GM23248 (cell line): ENCODE results near the gene BOD1. TPM values are rescaled to one million over a fixed set of nuclear protein-coding genes. Genes with fewer than 3 reads are reported as not detected.

Experiments used
- DNase-seq: peaks from one replicate; pipeline ENCODE4 v3.0.0-alpha.2; 2015
- H2AFZ ChIP-seq: fragments of 200-600 bp; sonication (generic); 2 replicates; pipeline ENCODE4 v1.6.1; 2016; ENCODE audit warnings: antibody characterized with exemption
- H3F3A ChIP-seq: fragments of 200-600 bp; sonication (generic); 2 replicates; pipeline ENCODE4 v1.6.1; 2016; ENCODE audit warnings: mild to moderate bottlenecking, antibody characterized with exemption, mixed run types; ENCODE audit not compliant: insufficient read depth
- H3K27ac ChIP-seq: fragments of 200-600 bp; sonication (generic); 2 replicates; pipeline ENCODE4 v1.5.1; 2016; ENCODE audit warnings: mild to moderate bottlenecking
- H3K27me3 ChIP-seq: fragments of 200-600 bp; sonication (generic); replicated peaks from 2 replicates; pipeline ENCODE4 v1.6.1; 2016; ENCODE audit warnings: mild to moderate bottlenecking; ENCODE audit not compliant: insufficient read depth
- H3K36me3 ChIP-seq: fragments of 200-600 bp; sonication (generic); 2 replicates; pipeline ENCODE4 v1.6.1; 2016; ENCODE audit warnings: low read depth, mild to moderate bottlenecking
- H3K4me1 ChIP-seq: fragments of 200-600 bp; sonication (generic); 2 replicates; pipeline ENCODE4 v1.6.1; 2016; ENCODE audit warnings: mild to moderate bottlenecking; ENCODE audit not compliant: insufficient read depth
- H3K4me2 ChIP-seq: fragments of 200-600 bp; sonication (generic); one replicate; pipeline ENCODE4 v1.6.1; 2016; ENCODE audit warnings: mild to moderate bottlenecking; ENCODE audit not compliant: unreplicated experiment
- H3K4me3 ChIP-seq: fragments of 200-600 bp; sonication (generic); 2 replicates; pipeline ENCODE4 v1.5.1; 2016; ENCODE audit warnings: mild to moderate bottlenecking
- H3K79me2 ChIP-seq: fragments of 200-600 bp; sonication (generic); 2 replicates; pipeline ENCODE4 v1.6.1; 2016; ENCODE audit warnings: mild to moderate bottlenecking; ENCODE audit not compliant: insufficient read depth
- H3K9ac ChIP-seq: fragments of 200-600 bp; sonication (generic); 2 replicates; pipeline ENCODE4 v1.6.1; 2016; ENCODE audit warnings: mild to moderate bottlenecking
- H3K9me2 ChIP-seq: fragments of 200-600 bp; sonication (generic); 2 replicates; pipeline ENCODE4 v1.6.1; 2016; ENCODE audit warnings: mixed run types, mild to moderate bottlenecking, moderate library complexity; ENCODE audit not compliant: insufficient read depth
- H3K9me3 ChIP-seq: fragments of 200-600 bp; sonication (generic); one replicate; pipeline ENCODE4 v1.6.1; 2017; ENCODE audit warnings: low read depth
- H4K20me1 ChIP-seq: fragments of 200-600 bp; sonication (generic); 2 replicates; pipeline ENCODE4 v1.6.0; 2016; ENCODE audit not compliant: insufficient read depth
- EZH2 ChIP-seq: fragments of 200-600 bp; sonication (generic); IDR thresholded peaks from 2 replicates; pipeline ENCODE4 v1.6.1; 2018; ENCODE audit warnings: antibody characterized with exemption, mild to moderate bottlenecking; ENCODE audit not compliant: insufficient read depth, poor library complexity, severe bottlenecking
- EZH2phosphoT487 ChIP-seq: fragments of 200-600 bp; sonication (generic); IDR thresholded peaks from 2 replicates; pipeline ENCODE4 v1.6.1; 2018; ENCODE audit warnings: antibody characterized with exemption, moderate library complexity, mild to moderate bottlenecking, low read depth; ENCODE audit not compliant: insufficient read depth
- WGBS, 2 experiments: methylation state at CpG; one replicate each; pipeline ENCODE4 v1.1.6; 2015 to 2017; ENCODE audit warnings: low lambda C conversion rate in 2 of 2, low coverage in 1 of 2; ENCODE audit errors: missing lambda C conversion rate in 2 of 2; 5-methylcytosine and 5-hydroxymethylcytosine counted together
- in situ Hi-C: fragments of 300-500 bp; cut with MboI; formaldehyde crosslinking; loops from 2 replicates; pipeline ENCODE4 v1.15.0; 2020
- polyA plus RNA-seq: library from polyadenylated mRNA; unstranded; fragments of >200 nt; fragmentation: Nextera tagmentation; extraction: Ambion mirVana; gene quantifications from 2 replicates; pipeline ENCODE4 v1.2.1, GENCODE V29; 2016
- total RNA-seq: library from RNA; depleted of rRNA; stranded (reverse); fragments of >200 nt; shearing (Covaris generic); gene quantifications from 2 replicates; pipeline ENCODE4 v1.2.3, GENCODE V29; 2014

Gene BOD1
- total and polyA plus RNA-seq, 2 experiments from 2014 or later: 51.4 to 66.1 TPM

DNA sequence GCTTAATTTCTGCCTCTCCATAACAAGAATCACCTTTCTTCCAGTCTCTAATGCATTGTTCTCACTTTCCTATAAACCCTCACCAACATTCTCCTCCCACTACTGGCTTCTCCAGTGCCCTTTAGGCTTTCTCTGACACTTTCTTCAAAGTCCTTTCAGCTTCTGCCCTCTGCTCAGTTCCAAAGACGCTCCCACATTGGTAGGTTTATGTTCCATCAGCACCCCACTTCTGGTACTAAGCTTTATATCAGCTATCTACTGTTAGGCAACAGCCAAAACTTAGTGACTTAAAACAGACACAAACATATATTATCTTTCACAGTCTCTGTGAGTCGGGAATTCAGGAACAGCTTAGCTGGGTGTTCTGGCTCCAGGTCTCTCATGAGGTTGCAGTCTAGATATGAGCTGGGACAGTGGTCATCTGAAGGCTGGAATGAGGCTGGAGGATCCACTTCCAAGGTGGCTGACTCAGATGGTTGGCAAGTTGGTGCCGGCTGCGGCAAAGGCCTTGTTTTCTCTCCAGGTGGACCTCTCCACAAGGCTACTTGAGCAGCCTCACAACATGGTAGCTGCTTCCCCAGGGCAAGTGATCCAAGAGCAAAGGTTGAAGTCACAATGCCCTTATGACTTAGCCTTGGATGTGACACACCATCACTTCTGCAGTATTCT, 37.4 kb downstream of the BOD1 start:
- WGBS, 2 experiments: 80 to 82% methylated on average over 4 of the region's 4 CpGs
- in situ Hi-C loops: loop anchor here (10.0 to 25.0 kb wide), 2 partner anchors 284 to 417 kb away; no protein-coding TSS in a partner anchor
- DNase-seq: no peak

DNA sequence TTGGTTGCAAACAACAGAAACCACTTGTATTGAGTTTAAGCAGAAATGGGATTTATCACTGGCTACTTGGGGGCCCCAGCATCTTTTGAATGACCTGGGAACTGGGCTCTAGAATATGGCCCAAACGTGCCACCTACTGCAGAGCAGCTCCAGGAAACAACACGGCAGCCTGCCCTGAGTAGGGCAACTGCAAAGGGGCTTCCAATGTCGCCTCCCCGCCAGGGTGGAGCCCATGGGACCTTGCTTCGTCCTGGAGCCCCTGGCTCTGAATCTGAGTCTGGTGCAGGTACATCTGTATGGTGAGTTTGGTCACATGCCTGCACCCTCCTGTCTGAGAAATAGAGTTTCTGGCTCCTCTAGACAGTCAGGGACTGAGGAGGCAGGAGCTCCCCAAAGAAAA, 38.6 kb downstream of the BOD1 start:
- in situ Hi-C loops: loop anchor here (10.0 to 25.0 kb wide), 2 partner anchors 283 to 416 kb away; no protein-coding TSS in a partner anchor
- H2AFZ ChIP-seq: no peak overlapping the region
- peaks cover 4% of the 10 kb centered on the region; the same call in 1 of the 2 replicates for H3K4me1 ChIP-seq
- H3K9me3 ChIP-seq: no peaks in the 10 kb centered on the region
- no peak overlapping the region for H3K4me3 ChIP-seq
- peaks cover 5% of the 10 kb centered on the region; the same call in 1 of the 2 replicates for H3K36me3 ChIP-seq
- no peak for TF ChIP-seq EZH2
- H3K79me2 ChIP-seq: no peaks in the 10 kb centered on the region
- WGBS, 2 experiments: 62 to 75% methylated on average over 5 of the region's 5 CpGs
- no peak overlapping the region for H3K4me2 ChIP-seq
- H3F3A ChIP-seq: no peaks in the 10 kb centered on the region
- no peaks in the 10 kb centered on the region for H3K27me3 ChIP-seq
- no peaks in the 10 kb centered on the region for H4K20me1 ChIP-seq
- DNase-seq: no peak
- H3K27ac ChIP-seq: no peak overlapping the region
- no peak overlapping the region for H3K9ac ChIP-seq
- no peaks in the 10 kb centered on the region for H3K9me2 ChIP-seq

More for the DNA sequence above, 37.4 kb downstream of the BOD1 start:
- no peaks in the 10 kb centered on the region for H3K9me2 ChIP-seq
- H3K4me2 ChIP-seq: no peak overlapping the region
- H3K4me3 ChIP-seq: no peak overlapping the region
- no peaks in the 10 kb centered on the region for H3K79me2 ChIP-seq
- H3K27ac ChIP-seq: no peak overlapping the region
- H4K20me1 ChIP-seq: no peaks in the 10 kb centered on the region
- TF ChIP-seq EZH2phosphoT487 (no peak), EZH2 (no peak)
- H3F3A ChIP-seq: no peaks in the 10 kb centered on the region
- H3K27me3 ChIP-seq: no peaks in the 10 kb centered on the region
- no peak overlapping the region for H3K9ac ChIP-seq
- H3K36me3 ChIP-seq: peaks cover 5% of the 10 kb centered on the region; the same call in 1 of the 2 replicates
- no peak overlapping the region for H2AFZ ChIP-seq
- H3K9me3 ChIP-seq: no peaks in the 10 kb centered on the region
- H3K4me1 ChIP-seq: peaks cover 4% of the 10 kb centered on the region; the same call in 1 of the 2 replicates

DNA sequence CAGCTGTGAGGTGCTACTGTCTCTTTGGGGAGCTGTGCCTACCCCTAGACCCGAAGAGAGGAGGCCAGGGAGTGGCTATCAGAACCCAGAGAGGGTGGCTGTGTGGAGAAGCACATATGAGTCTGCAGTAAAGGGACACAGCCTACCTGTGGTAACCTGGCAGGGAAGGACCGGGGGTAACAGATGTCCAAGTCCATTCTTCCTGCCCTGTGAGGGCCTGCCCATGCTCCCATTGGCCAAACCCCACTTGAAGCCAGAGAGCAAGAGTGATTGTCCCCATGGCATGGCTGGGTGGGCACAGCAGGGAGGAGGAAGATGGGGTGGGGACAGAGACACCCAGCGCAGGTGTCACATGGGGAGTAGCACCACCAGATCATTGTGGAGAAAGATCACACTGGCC, 39.3 kb downstream of the BOD1 start:
- TF ChIP-seq EZH2 (no peak), EZH2phosphoT487 (no peak)
- WGBS, 2 experiments: 75 to 79% methylated on average over 3 of the region's 3 CpGs
- in situ Hi-C loops: loop anchor here (10.0 to 25.0 kb wide), 2 partner anchors 282 to 415 kb away; no protein-coding TSS in a partner anchor

DNA sequence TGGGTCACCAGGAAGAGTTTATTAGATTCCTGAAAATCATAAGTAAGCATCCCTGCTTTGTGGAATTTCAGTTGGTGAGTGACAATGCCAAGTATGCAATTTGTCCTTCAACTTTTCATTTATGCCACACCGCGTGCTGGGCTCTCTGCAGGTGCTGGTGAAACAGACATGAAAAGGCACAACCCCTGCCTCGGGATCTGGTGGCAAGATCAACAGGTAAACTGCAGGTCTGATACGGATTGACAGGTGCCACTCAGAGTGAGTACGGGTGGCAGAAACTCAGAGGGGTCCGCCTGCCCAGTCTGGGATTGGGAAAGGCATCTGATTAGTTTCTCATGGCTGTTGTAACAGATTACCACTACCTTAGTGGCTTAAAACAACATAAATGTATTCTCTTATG, 40.5 kb downstream of the BOD1 start:
- Histone ChIP-seq H3K4me3 (no peak overlapping the region), H3K4me2 (no peak overlapping the region), H2AFZ (no peak overlapping the region), H3K9me2 (no peaks in the 10 kb centered on the region), H3F3A (no peaks in the 10 kb centered on the region), H3K4me1 (peaks cover 6% of the 10 kb centered on the region; the same call in 1 of the 2 replicates), H3K9me3 (no peaks in the 10 kb centered on the region), H3K36me3 (peaks cover 5% of the 10 kb centered on the region; the same call in 1 of the 2 replicates), H3K9ac (no peak overlapping the region), H3K27ac (no peak overlapping the region), H3K79me2 (no peaks in the 10 kb centered on the region), H4K20me1 (no peaks in the 10 kb centered on the region), H3K27me3 (no peaks in the 10 kb centered on the region)
- in situ Hi-C loops: loop anchor here (10.0 to 25.0 kb wide), 2 partner anchors 281 to 414 kb away; no protein-coding TSS in a partner anchor
- TF ChIP-seq EZH2 (no peak), EZH2phosphoT487 (no peak)
- WGBS, 2 experiments: 90 to 93% methylated on average over 6 of the region's 6 CpGs
- DNase-seq: no peak

More for the DNA sequence above, 39.3 kb downstream of the BOD1 start:
- Histone ChIP-seq H4K20me1 (no peaks in the 10 kb centered on the region), H3K27ac (no peak overlapping the region), H3K9ac (no peak overlapping the region), H3K27me3 (no peaks in the 10 kb centered on the region), H3K9me3 (no peaks in the 10 kb centered on the region), H3K36me3 (peaks cover 5% of the 10 kb centered on the region; the same call in 1 of the 2 replicates), H3K4me3 (no peak overlapping the region), H3K79me2 (no peaks in the 10 kb centered on the region), H3K9me2 (no peaks in the 10 kb centered on the region), H3F3A (no peaks in the 10 kb centered on the region), H3K4me2 (no peak overlapping the region), H2AFZ (no peak overlapping the region), H3K4me1 (peaks cover 6% of the 10 kb centered on the region; the same call in 1 of the 2 replicates)
- no peak for DNase-seq
